ENCODE results near the gene C2orf92.

GRCh38 chr2:97745474-97746174 is 76.1 kb downstream of the C2orf92 start:
- TF ChIP-seq EZH2phosphoT487 (IDR thresholded peaks at IDR 0.05) (no peak), CTCF (IDR thresholded peaks at IDR 0.05) (no peak)

Measured in neural progenitor cell (in vitro differentiated cells).